Measurements from ENCODE around the gene CLECL1.
"Not testable (repeated sequence)": the region's sequence is repeated elsewhere in the genome, so short reads cannot be mapped to it uniquely, and the experiment has no call there.

Gene CLECL1

GRCh38 chr12:9751204-9752144, 18.6 kb upstream of the CLECL1 start:
- peak; percentile 47 for DNase-seq (ENCODE audit: low read depth)

GRCh38 chr12:9750276-9751203, 17.6 kb upstream of the CLECL1 start:
- peak; percentile 64 for DNase-seq (ENCODE audit: low read depth)

- no peak for DNase-seq (ENCODE audit: low read depth)
These were observed 16.7 kb upstream of the CLECL1 start for GRCh38 chr12:9749640-9750039.

- no peak for DNase-seq (ENCODE audit: low read depth)
These were observed 12.3 kb upstream of the CLECL1 start for GRCh38 chr12:9745199-9745598.

- no peak for DNase-seq (ENCODE audit: low read depth)
These were observed 9.8 kb upstream of the CLECL1 start for GRCh38 chr12:9742661-9743060.

GRCh38 chr12:9741726-9742125, 8.8 kb upstream of the CLECL1 start:
- DNase-seq (ENCODE audit: low read depth): no peak

GRCh38 chr12:9740106-9740750, 7.3 kb upstream of the CLECL1 start:
- DNase-seq (ENCODE audit: low read depth): no peak

- not testable (repeated sequence) for DNase-seq (ENCODE audit: low read depth)
These were observed 6.7 kb upstream of the CLECL1 start for GRCh38 chr12:9739404-9740105.

- DNase-seq (ENCODE audit: low read depth): not testable (repeated sequence)
These were observed 6.0 kb upstream of the CLECL1 start for GRCh38 chr12:9738905-9739304.

- no peak for DNase-seq (ENCODE audit: low read depth)
These were observed 4.2 kb upstream of the CLECL1 start for GRCh38 chr12:9736936-9737705.

GRCh38 chr12:9735601-9736000, 2.7 kb upstream of the CLECL1 start:
- DNase-seq (ENCODE audit: low read depth): no peak

- no peak for DNase-seq (ENCODE audit: low read depth)
These were observed 1.1 kb downstream of the CLECL1 start for GRCh38 chr12:9731797-9732196.

- no peak for DNase-seq (ENCODE audit: low read depth)
These were observed 1.5 kb downstream of the CLECL1 start for GRCh38 chr12:9731393-9731792.

- no peak for DNase-seq (ENCODE audit: low read depth)
These were observed 2.3 kb downstream of the CLECL1 start for GRCh38 chr12:9730591-9730990.

GRCh38 chr12:9730011-9730410, 2.9 kb downstream of the CLECL1 start:
- DNase-seq (ENCODE audit: low read depth): no peak

- DNase-seq (ENCODE audit: low read depth): no peak
These were observed 3.8 kb downstream of the CLECL1 start for GRCh38 chr12:9729082-9729481.

- DNase-seq (ENCODE audit: low read depth): no peak
These were observed 5.1 kb downstream of the CLECL1 start for GRCh38 chr12:9727813-9728212.

- no peak for DNase-seq (ENCODE audit: low read depth)
These were observed 7.6 kb downstream of the CLECL1 start for GRCh38 chr12:9725213-9725870.

GRCh38 chr12:9724023-9724422, 8.9 kb downstream of the CLECL1 start:
- no peak for DNase-seq (ENCODE audit: low read depth)

GRCh38 chr12:9721394-9722092, 11.4 kb downstream of the CLECL1 start:
- DNase-seq (ENCODE audit: low read depth): peak; percentile 55
